Lung (tissue), 12 donors: ENCODE results near the gene MRPL4. TPM values are rescaled to one million over a fixed set of nuclear protein-coding genes. Genes with fewer than 3 reads are reported as not detected.
"Not testable (repeated sequence)": the region's sequence is repeated elsewhere in the genome, so short reads cannot be mapped to it uniquely, and the experiment has no call there.

Experiments used
- ATAC-seq: fragments of 200-7000 bp; cut with Tn5 transposase; one replicate; pipeline ENCODE4 v1.9.1; 2020; ENCODE audit warnings: moderate number of reproducible peaks; ENCODE audit not compliant: insufficient read depth, low FRiP score
- DNase-seq, 3 donors: peaks; one replicate each; pipeline ENCODE4 v3.0.0-alpha.2; 2013 to 2017
- H3K27ac ChIP-seq, 2 donors: one replicate each; pipeline ENCODE4 v1.5.1; 2013; ENCODE audit warnings: mild to moderate bottlenecking in 2 of 2, moderate library complexity in 2 of 2, control low read depth in 1 of 2, inconsistent platforms in 1 of 2, low read depth in 1 of 2, low read length in 1 of 2
- H3K27me3 ChIP-seq, 3 donors: one replicate each; pipeline ENCODE4 v1.5.1; 2013; ENCODE audit warnings: low read length in 2 of 3; ENCODE audit not compliant: control insufficient read depth in 3 of 3, insufficient read depth in 3 of 3
- H3K36me3 ChIP-seq, 4 donors: one replicate each; pipeline ENCODE4 v1.5.1; 2013; ENCODE audit warnings: low read length in 4 of 4, mild to moderate bottlenecking in 1 of 4, moderate library complexity in 1 of 4; ENCODE audit not compliant: control insufficient read depth in 4 of 4, insufficient read depth in 4 of 4
- H3K4me1 ChIP-seq, 5 donors: one replicate each; pipeline ENCODE4 v1.5.1; 2013; ENCODE audit warnings: low read length in 5 of 5, mild to moderate bottlenecking in 2 of 5, moderate library complexity in 1 of 5; ENCODE audit not compliant: control insufficient read depth in 5 of 5, insufficient read depth in 5 of 5
- H3K4me3 ChIP-seq: one replicate; pipeline ENCODE4 v1.5.1; 2013; ENCODE audit warnings: mild to moderate bottlenecking, control low read depth, moderate library complexity
- H3K9ac ChIP-seq, 2 donors: one replicate each; pipeline ENCODE4 v1.5.1; 2013; ENCODE audit warnings: low read length in 2 of 2, control low read depth in 1 of 2; ENCODE audit not compliant: insufficient read depth in 1 of 2
- H3K9me3 ChIP-seq, 4 donors: one replicate each; pipeline ENCODE4 v1.5.1; 2013; ENCODE audit warnings: low read length in 3 of 4, mild to moderate bottlenecking in 1 of 4, moderate library complexity in 1 of 4; ENCODE audit not compliant: control insufficient read depth in 4 of 4, insufficient read depth in 3 of 4
- CTCF ChIP-seq: IDR thresholded peaks from 2 replicates; pipeline ENCODE4 v1.5.1; 2012; ENCODE audit warnings: mild to moderate bottlenecking; ENCODE audit errors: control extremely low read depth, extremely low read depth
- WGBS, 2 donors: extraction: QIAGEN DNeasy Blood & Tissue Kit; methylation state at CpG; one replicate each; pipeline ENCODE4 v1.1.7; 2013; 5-methylcytosine and 5-hydroxymethylcytosine counted together
- polyA plus RNA-seq, 2 donors: library from polyadenylated mRNA; stranded (reverse); fragments of 200-250 nt; gene quantifications; one replicate each; pipeline ENCODE4 v1.2.1, GENCODE V29; 2013
- total RNA-seq, 2 donors: library from RNA; depleted of rRNA in 1 of 2; stranded (reverse); fragments of >200 nt in 1 of 2; gene quantifications; one replicate each; pipeline ENCODE4 v1.2.1, GENCODE V29; 2014 to 2021
- donor health status: control.
- donor health status: control.
- donor health status: Bipolar disorder and iron deficiency.
- donor health status: healthy.
- donor health status: DM: yes; HTN: yes; CAD: no.

Gene MRPL4
- total and polyA plus RNA-seq, 4 donors = 16.6 to 64.8 (median 47.9) TPM

GRCh38 chr19:10237702-10238101, 14.3 kb upstream of the MRPL4 start:
- ATAC-seq (no peak), DNase-seq (no peak)
- Histone ChIP-seq H3K4me1 (peaks cover 0 to 48% (median 29%) of the 10 kb centered on the region in 5 donors), H3K27me3 (no peaks in the 10 kb centered on the region), H3K9me3 (no peaks in the 10 kb centered on the region), H3K9ac (no peak overlapping the region), H3K4me3 (no peak overlapping the region), H3K27ac (peak overlapping the region in 1 of 2 donors; percentile 71), H3K36me3 (no peaks in the 10 kb centered on the region)
- TF ChIP-seq CTCF = no peak
- 79 to 91% methylated on average over 6 of the region's 6 CpGs for WGBS, 2 donors

- ATAC-seq = peak; percentile 55
- H3K27ac ChIP-seq = peak overlapping the region in 1 of 2 donors; percentile 71
- TF ChIP-seq CTCF = no peak
- H3K4me1 ChIP-seq = peaks cover 0 to 50% (median 29%) of the 10 kb centered on the region in 5 donors
- no peak overlapping the region for H3K4me3 ChIP-seq
- no peaks in the 10 kb centered on the region for H3K9me3 ChIP-seq
- no peaks in the 10 kb centered on the region for H3K36me3 ChIP-seq
- no peak overlapping the region for H3K9ac ChIP-seq
- no peaks in the 10 kb centered on the region for H3K27me3 ChIP-seq
- 46 to 67% methylated on average over 12 of the region's 12 CpGs for WGBS, 2 donors
- peak; percentile 99 to 100 (median 100) for DNase-seq
These were observed 13.7 kb upstream of the MRPL4 start for GRCh38 chr19:10238172-10238783.

GRCh38 chr19:10241826-10242449, 10.1 kb upstream of the MRPL4 start:
- not testable (repeated sequence) for DNase-seq, H3K9me3 ChIP-seq, H3K4me3 ChIP-seq, ATAC-seq, H3K27ac ChIP-seq, H3K27me3 ChIP-seq, H3K9ac ChIP-seq, H3K36me3 ChIP-seq
- H3K4me1 ChIP-seq = peaks cover 0 to 35% (median 13%) of the 10 kb centered on the region in 5 donors
- WGBS, 2 donors = 94 to 97% methylated on average over 11 of the region's 11 CpGs

- ATAC-seq (no peak), DNase-seq (no peak)
- Histone ChIP-seq H3K4me1 (peaks cover 0 to 22% (median 5%) of the 10 kb centered on the region in 5 donors), H3K27me3 (no peaks in the 10 kb centered on the region), H3K4me3 (no peak overlapping the region), H3K36me3 (no peaks in the 10 kb centered on the region), H3K9me3 (no peaks in the 10 kb centered on the region), H3K27ac (no peak overlapping the region), H3K9ac (no peak overlapping the region)
- WGBS, 2 donors = 95 to 97% methylated on average over 7 of the region's 7 CpGs
- TF ChIP-seq CTCF = no peak
These were observed 8.4 kb upstream of the MRPL4 start for GRCh38 chr19:10243606-10244005.
